Neural progenitor cell (in vitro differentiated cells): ENCODE data around the gene NXPH2. TPM values are rescaled to one million over a fixed set of nuclear protein-coding genes. Genes with fewer than 3 reads are reported as not detected.

Experiments used
- DNase-seq: peaks from one replicate; pipeline ENCODE4 v3.0.0-alpha.2; 2016; ENCODE audit warnings: low spot score
- H2AFZ ChIP-seq: fragments of 200-600 bp; sonication (generic); replicated peaks from 2 replicates; pipeline ENCODE4 v1.6.1; 2016; ENCODE audit warnings: antibody characterized with exemption
- H3F3A ChIP-seq: fragments of 200-600 bp; sonication (generic); 2 replicates; pipeline ENCODE4 v1.6.1; 2016; ENCODE audit warnings: antibody characterized with exemption, low read depth
- H3K27ac ChIP-seq: fragments of 200-600 bp; sonication (generic); 2 replicates; pipeline ENCODE4 v1.5.1; 2016; ENCODE audit warnings: mild to moderate bottlenecking
- H3K27me3 ChIP-seq: fragments of 200-600 bp; sonication (generic); 2 replicates; pipeline ENCODE4 v1.6.1; 2016; ENCODE audit warnings: mild to moderate bottlenecking, moderate library complexity
- H3K36me3 ChIP-seq: fragments of 200-600 bp; sonication (generic); 2 replicates; pipeline ENCODE4 v1.5.1; 2016
- H3K4me1 ChIP-seq: fragments of 200-600 bp; sonication (generic); 2 replicates; pipeline ENCODE4 v1.6.1; 2016; ENCODE audit warnings: mixed run types
- H3K4me2 ChIP-seq: fragments of 200-600 bp; sonication (generic); 2 replicates; pipeline ENCODE4 v1.6.1; 2016
- H3K4me3 ChIP-seq: fragments of 200-600 bp; sonication (generic); 2 replicates; pipeline ENCODE4 v1.5.1; 2016
- H3K79me2 ChIP-seq: fragments of 200-600 bp; sonication (generic); 2 replicates; pipeline ENCODE4 v1.6.1; 2016; ENCODE audit warnings: low read depth
- H3K9ac ChIP-seq: fragments of 200-600 bp; sonication (generic); 2 replicates; pipeline ENCODE4 v1.6.1; 2016
- H3K9me3 ChIP-seq: fragments of 200-600 bp; sonication (generic); 2 replicates; pipeline ENCODE4 v1.5.1; 2016; ENCODE audit warnings: low read depth
- H4K20me1 ChIP-seq: fragments of 200-600 bp; sonication (generic); 2 replicates; pipeline ENCODE4 v1.6.1; 2016; ENCODE audit warnings: low read depth
- H3K27ac Mint-ChIP-seq: 3 replicates; pipeline ENCODE4 v1.8.0; 2021; ENCODE audit warnings: mixed read lengths
- H3K27me3 Mint-ChIP-seq: 2 replicates; pipeline ENCODE4 v1.8.0; 2022; ENCODE audit warnings: low read depth, mild to moderate bottlenecking, inconsistent platforms, moderate library complexity, mixed read lengths; ENCODE audit not compliant: insufficient read depth
- H3K36me3 Mint-ChIP-seq: 3 replicates; pipeline ENCODE4 v1.8.0; 2021; ENCODE audit warnings: mixed read lengths
- H3K4me1 Mint-ChIP-seq: 3 replicates; pipeline ENCODE4 v1.8.0; 2021; ENCODE audit warnings: mixed read lengths
- H3K4me3 Mint-ChIP-seq: 3 replicates; pipeline ENCODE4 v1.8.0; 2021; ENCODE audit warnings: mild to moderate bottlenecking, moderate library complexity, mixed read lengths
- H3K9me3 Mint-ChIP-seq: 3 replicates; pipeline ENCODE4 v1.8.0; 2020; ENCODE audit warnings: mixed read lengths
- EZH2 ChIP-seq: fragments of 200-600 bp; sonication (generic); IDR thresholded peaks from 2 replicates; pipeline ENCODE4 v1.6.1; 2017; ENCODE audit warnings: antibody characterized with exemption, mild to moderate bottlenecking, moderate library complexity
- EZH2phosphoT487 ChIP-seq: fragments of 200-600 bp; sonication (generic); IDR thresholded peaks from 2 replicates; pipeline ENCODE4 v1.6.1; 2017; ENCODE audit warnings: antibody characterized with exemption
- total RNA-seq: library from RNA; depleted of rRNA; stranded (reverse); fragments of >200 nt; gene quantifications from 2 replicates; pipeline ENCODE4 v1.2.3, GENCODE V29; 2015; ENCODE audit warnings: low replicate concordance
- TF ChIP-seq, protein P1 (sequence below): fragments of 200-600 bp; sonication (generic); IDR thresholded peaks from 2 replicates; pipeline ENCODE4 v1.5.1; 2017; ENCODE audit warnings: antibody characterized with exemption, mild to moderate bottlenecking

NXPH2 gene
- total RNA-seq, 1 donor from 2014 or later: 4.3 TPM

GRCh38 chr2:138691667-138692066 lies 88.5 kb downstream of the NXPH2 start:
- Histone ChIP-seq H4K20me1 (no peaks in the 10 kb centered on the region), H3F3A (no peaks in the 10 kb centered on the region), H3K27me3 (no peaks in the 10 kb centered on the region), H3K36me3 (no peaks in the 10 kb centered on the region), H3K9ac (no peak overlapping the region), H3K9me3 (no peaks in the 10 kb centered on the region), H3K79me2 (no peaks in the 10 kb centered on the region), H3K4me1 (no peaks in the 10 kb centered on the region), H3K4me3 (no peak overlapping the region), H2AFZ (no peak overlapping the region), H3K4me2 (no peak overlapping the region), H3K27ac (no peak overlapping the region)
- Mint-ChIP-seq H3K4me3 (no peak overlapping the region), H3K27ac (no peak overlapping the region), H3K36me3 (no peaks in the 10 kb centered on the region), H3K9me3 (no peaks in the 10 kb centered on the region), H3K4me1 (no peaks in the 10 kb centered on the region), H3K27me3 (peaks cover 2% of the 10 kb centered on the region)
- TF ChIP-seq, protein P1, sequence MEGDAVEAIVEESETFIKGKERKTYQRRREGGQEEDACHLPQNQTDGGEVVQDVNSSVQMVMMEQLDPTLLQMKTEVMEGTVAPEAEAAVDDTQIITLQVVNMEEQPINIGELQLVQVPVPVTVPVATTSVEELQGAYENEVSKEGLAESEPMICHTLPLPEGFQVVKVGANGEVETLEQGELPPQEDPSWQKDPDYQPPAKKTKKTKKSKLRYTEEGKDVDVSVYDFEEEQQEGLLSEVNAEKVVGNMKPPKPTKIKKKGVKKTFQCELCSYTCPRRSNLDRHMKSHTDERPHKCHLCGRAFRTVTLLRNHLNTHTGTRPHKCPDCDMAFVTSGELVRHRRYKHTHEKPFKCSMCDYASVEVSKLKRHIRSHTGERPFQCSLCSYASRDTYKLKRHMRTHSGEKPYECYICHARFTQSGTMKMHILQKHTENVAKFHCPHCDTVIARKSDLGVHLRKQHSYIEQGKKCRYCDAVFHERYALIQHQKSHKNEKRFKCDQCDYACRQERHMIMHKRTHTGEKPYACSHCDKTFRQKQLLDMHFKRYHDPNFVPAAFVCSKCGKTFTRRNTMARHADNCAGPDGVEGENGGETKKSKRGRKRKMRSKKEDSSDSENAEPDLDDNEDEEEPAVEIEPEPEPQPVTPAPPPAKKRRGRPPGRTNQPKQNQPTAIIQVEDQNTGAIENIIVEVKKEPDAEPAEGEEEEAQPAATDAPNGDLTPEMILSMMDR: no peak
- no peak for TF ChIP-seq EZH2phosphoT487
- TF ChIP-seq EZH2: no peak
- no peak for DNase-seq

DNA sequence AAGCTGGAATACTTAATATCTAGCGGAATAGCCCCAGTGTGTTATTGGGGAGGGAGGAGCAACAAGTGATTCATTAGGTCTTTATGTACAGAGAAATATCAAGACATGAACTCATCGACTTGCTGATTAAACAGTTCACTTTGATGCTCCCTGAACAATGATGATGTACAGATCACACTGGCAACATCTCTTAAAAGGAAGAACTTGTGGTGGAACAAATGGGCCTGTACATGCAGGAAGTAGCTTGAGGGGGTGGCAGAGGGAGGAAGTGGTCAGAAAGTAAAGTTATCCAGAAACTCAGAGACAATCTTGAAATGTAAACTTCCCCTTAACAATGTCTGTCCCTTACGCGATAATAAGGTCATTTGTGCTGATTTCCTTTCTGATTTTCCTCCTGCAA lies 90.5 kb downstream of the NXPH2 start:
- no peaks in the 10 kb centered on the region for H3K4me1 Mint-ChIP-seq
- H3K27me3 Mint-ChIP-seq: peaks cover 2% of the 10 kb centered on the region
- H4K20me1 ChIP-seq: no peaks in the 10 kb centered on the region
- no peaks in the 10 kb centered on the region for H3F3A ChIP-seq
- no peak overlapping the region for H3K4me3 Mint-ChIP-seq
- no peaks in the 10 kb centered on the region for H3K36me3 Mint-ChIP-seq
- no peaks in the 10 kb centered on the region for H3K27me3 ChIP-seq
- H3K9me3 ChIP-seq: no peaks in the 10 kb centered on the region
- H3K4me1 ChIP-seq: no peaks in the 10 kb centered on the region
- no peaks in the 10 kb centered on the region for H3K9me3 Mint-ChIP-seq
- TF ChIP-seq, protein P1: no peak
- no peak for TF ChIP-seq EZH2phosphoT487
- no peak for TF ChIP-seq EZH2
- H3K27ac ChIP-seq: no peak overlapping the region
- H3K4me3 ChIP-seq: no peak overlapping the region
- H3K79me2 ChIP-seq: no peaks in the 10 kb centered on the region
- H3K4me2 ChIP-seq: no peak overlapping the region
- H3K9ac ChIP-seq: no peak overlapping the region
- no peak overlapping the region for H3K27ac Mint-ChIP-seq
- no peak for DNase-seq
- no peaks in the 10 kb centered on the region for H3K36me3 ChIP-seq
- no peak overlapping the region for H2AFZ ChIP-seq

DNA sequence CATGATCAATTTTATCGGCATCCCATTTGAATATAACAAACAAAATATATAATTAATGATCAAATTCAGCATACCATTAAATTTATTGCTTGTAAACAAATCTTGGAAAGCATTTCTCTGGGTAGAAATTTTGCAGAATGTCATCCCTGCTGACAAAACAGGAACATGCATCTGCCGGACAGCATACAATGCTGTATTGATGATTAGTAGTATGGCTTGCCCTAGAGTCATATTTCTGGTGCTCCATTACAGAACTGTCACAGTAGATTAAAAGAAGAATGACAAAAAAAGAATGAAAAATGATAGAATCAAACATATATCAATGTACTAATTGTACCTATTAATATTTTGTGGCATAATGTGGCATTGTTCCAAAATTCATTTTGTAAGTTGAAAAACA lies 98.0 kb downstream of the NXPH2 start:
- Mint-ChIP-seq H3K27me3 (no peaks in the 10 kb centered on the region), H3K4me3 (no peak overlapping the region), H3K36me3 (no peaks in the 10 kb centered on the region), H3K27ac (no peak overlapping the region), H3K4me1 (no peaks in the 10 kb centered on the region), H3K9me3 (no peaks in the 10 kb centered on the region)
- H3K9ac ChIP-seq: no peak overlapping the region
- no peak overlapping the region for H3K4me2 ChIP-seq
- no peaks in the 10 kb centered on the region for H3K79me2 ChIP-seq
- no peaks in the 10 kb centered on the region for H3K36me3 ChIP-seq
- no peak overlapping the region for H3K4me3 ChIP-seq
- no peaks in the 10 kb centered on the region for H3K4me1 ChIP-seq
- H2AFZ ChIP-seq: no peak overlapping the region
- DNase-seq: no peak
- no peaks in the 10 kb centered on the region for H3K27me3 ChIP-seq
- H3K9me3 ChIP-seq: no peaks in the 10 kb centered on the region
- TF ChIP-seq EZH2: no peak
- no peak overlapping the region for H3K27ac ChIP-seq
- H4K20me1 ChIP-seq: no peaks in the 10 kb centered on the region
- no peaks in the 10 kb centered on the region for H3F3A ChIP-seq

DNA sequence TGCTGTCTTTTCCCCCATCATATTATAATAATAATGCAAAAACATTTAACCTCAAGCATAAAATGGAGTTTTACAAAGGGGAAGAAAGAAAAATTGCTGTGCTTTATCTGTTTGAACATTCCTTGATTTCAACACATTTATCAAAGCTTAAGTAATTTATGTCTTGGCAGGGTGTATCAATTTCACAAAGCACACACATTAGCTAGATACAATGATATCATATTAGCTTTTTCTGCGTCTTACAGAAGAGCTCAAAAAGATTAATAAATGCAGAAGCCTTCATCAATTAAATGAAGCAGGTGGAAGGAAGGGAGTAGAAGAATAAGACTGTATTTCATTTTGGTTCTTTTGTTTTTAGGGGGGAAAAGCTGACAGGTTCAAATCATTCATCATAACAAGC lies 103.0 kb downstream of the NXPH2 start:
- no peaks in the 10 kb centered on the region for H3K36me3 ChIP-seq
- H4K20me1 ChIP-seq: no peaks in the 10 kb centered on the region
- no peak overlapping the region for H3K9ac ChIP-seq
- H3K27me3 ChIP-seq: no peaks in the 10 kb centered on the region
- no peak overlapping the region for H2AFZ ChIP-seq
- Mint-ChIP-seq H3K9me3 (no peaks in the 10 kb centered on the region), H3K4me3 (no peak overlapping the region), H3K27me3 (no peaks in the 10 kb centered on the region), H3K36me3 (no peaks in the 10 kb centered on the region), H3K27ac (no peak overlapping the region), H3K4me1 (no peaks in the 10 kb centered on the region)
- TF ChIP-seq EZH2phosphoT487 (no peak), EZH2 (no peak)
- TF ChIP-seq, protein P1: no peak
- H3K27ac ChIP-seq: no peak overlapping the region
- no peaks in the 10 kb centered on the region for H3F3A ChIP-seq
- DNase-seq: no peak
- H3K4me2 ChIP-seq: no peak overlapping the region
- H3K9me3 ChIP-seq: no peaks in the 10 kb centered on the region
- no peak overlapping the region for H3K4me3 ChIP-seq
- no peaks in the 10 kb centered on the region for H3K79me2 ChIP-seq
- H3K4me1 ChIP-seq: no peaks in the 10 kb centered on the region
